OCI-LY7 (cell line): ENCODE data around the gene OTUB1. TPM values are rescaled to one million over a fixed set of nuclear protein-coding genes. Genes with fewer than 3 reads are reported as not detected.

ENCODE experiments used
- BruUV-seq: library from RNA; stranded (reverse); fragments of 400-500 nt; replicated peaks from 2 replicates; lab custom pipeline; 2021; lab: Mats Ljungman, UMichigan
- CTCF ChIA-PET: fragments of 300-600 bp; sonication (Branson Sonifier 250); formaldehyde crosslinking; loops from one replicate; lab custom pipeline; 2022; ENCODE audit warnings: antibody characterized with exemption; ENCODE audit not compliant: unreplicated experiment; lab: Charles Lee
- POLR2A ChIA-PET: fragments of 300-600 bp; sonication (Branson Sonifier 250); formaldehyde crosslinking; loops from one replicate; lab custom pipeline; 2022; ENCODE audit warnings: antibody characterized with exemption; lab: Charles Lee
- DNase-seq: peaks from one replicate; pipeline ENCODE4 v3.0.0-alpha.2; 2015; ENCODE audit warnings: low spot score
- H2AFZ ChIP-seq: fragments of 200-600 bp; sonication (generic), shearing (Covaris generic); 2 replicates; pipeline ENCODE4 v1.6.1; 2014; ENCODE audit warnings: mild to moderate bottlenecking, antibody characterized with exemption, low read length, moderate library complexity
- H3K27ac ChIP-seq: fragments of 200-600 bp; sonication (generic); 2 replicates; pipeline ENCODE4 v1.5.1; 2014; ENCODE audit warnings: mixed run types, low read depth, mild to moderate bottlenecking, moderate library complexity, low read length, inconsistent platforms; ENCODE audit not compliant: poor library complexity, severe bottlenecking
- H3K36me3 ChIP-seq: fragments of 200-600 bp; sonication (generic); 2 replicates; pipeline ENCODE4 v1.6.1; 2014; ENCODE audit warnings: mild to moderate bottlenecking, antibody characterized with exemption, low read length, moderate library complexity, mixed read lengths; ENCODE audit not compliant: insufficient read depth
- H3K4me1 ChIP-seq: fragments of 200-600 bp; sonication (generic); 2 replicates; pipeline ENCODE4 v1.5.1; 2014; ENCODE audit warnings: mild to moderate bottlenecking, low read length; ENCODE audit not compliant: insufficient read depth, poor library complexity, severe bottlenecking
- H3K4me2 ChIP-seq: fragments of 200-600 bp; sonication (generic); 2 replicates; pipeline ENCODE4 v1.6.1; 2014; ENCODE audit warnings: mild to moderate bottlenecking, low read length
- H3K4me3 ChIP-seq: fragments of 200-600 bp; sonication (generic); 2 replicates; pipeline ENCODE4 v1.5.1; 2014; ENCODE audit warnings: mild to moderate bottlenecking, low read depth, low read length; ENCODE audit not compliant: poor library complexity, severe bottlenecking
- H3K79me2 ChIP-seq: fragments of 200-600 bp; sonication (generic); 2 replicates; pipeline ENCODE4 v1.6.1; 2016; ENCODE audit warnings: low read depth, mild to moderate bottlenecking, low read length, moderate library complexity, mixed read lengths; ENCODE audit not compliant: insufficient read depth
- H3K9me2 ChIP-seq: fragments of 200-600 bp; sonication (generic); 2 replicates; pipeline ENCODE4 v1.6.1; 2016; ENCODE audit warnings: mild to moderate bottlenecking, low read length, mixed read lengths; ENCODE audit not compliant: insufficient read depth
- H3K9me3 ChIP-seq: fragments of 200-600 bp; sonication (generic); 2 replicates; pipeline ENCODE4 v1.6.1; 2014; ENCODE audit warnings: mild to moderate bottlenecking, mixed run types, low read length, mixed read lengths
- H4K20me1 ChIP-seq: fragments of 200-600 bp; sonication (generic); 2 replicates; pipeline ENCODE4 v1.6.1; 2014; ENCODE audit warnings: mild to moderate bottlenecking, antibody characterized with exemption, low read length, moderate library complexity, mixed read lengths; ENCODE audit not compliant: insufficient read depth
- EZH2phosphoT487 ChIP-seq: fragments of 200-600 bp; sonication (generic); IDR thresholded peaks from 2 replicates; pipeline ENCODE4 v1.6.1; 2018; ENCODE audit warnings: low read depth, borderline replicate concordance, mild to moderate bottlenecking, mixed run types, antibody characterized with exemption, low read length, moderate library complexity, mixed read lengths
- intact Hi-C: fragments of 100-400 bp; cut with micrococcal nuclease; formaldehyde crosslinking; loops from one replicate; pipeline ENCODE4 v1.10.0; 2022; ENCODE audit not compliant: unreplicated experiment
- total RNA-seq, 2 experiments: library from RNA; depleted of rRNA in 1 of 2; stranded (reverse); fragments of >200 nt in 1 of 2; shearing (Covaris generic) in 1 of 2; gene quantifications; 2 replicates each; pipeline ENCODE4 v1.2.3, GENCODE V29; 2014 to 2022
- TF ChIP-seq, protein P1 (sequence below): fragments of 200-600 bp; sonication (generic); conservative IDR thresholded peaks from 2 replicates; pipeline ENCODE4 v1.5.1; 2014; ENCODE audit warnings: mild to moderate bottlenecking, antibody characterized with exemption, low read length, moderate library complexity, mixed read lengths

The OTUB1 gene
- total RNA-seq, 2 experiments from 2014 or later: 72.4 to 88.1 TPM

- CTCF ChIA-PET: interaction anchor here (0.6 kb wide), 1 partner anchor 254 kb away, joined by 3 read pairs; no protein-coding TSS in a partner anchor
- H2AFZ ChIP-seq: no peak overlapping the region
Measured at GRCh38 chr11:64028398-64029115, 42.3 kb downstream of the OTUB1 start.

GRCh38 chr11:64029773-64030172, 43.5 kb downstream of the OTUB1 start:
- H3K27ac ChIP-seq: no peak overlapping the region
- H3K9me3 ChIP-seq: no peaks in the 10 kb centered on the region
- H3K9me2 ChIP-seq: no peaks in the 10 kb centered on the region
- H3K36me3 ChIP-seq: no peaks in the 10 kb centered on the region
- CTCF ChIA-PET: no interaction called here
- POLR2A ChIA-PET: no interaction called here
- no peak overlapping the region for H3K4me2 ChIP-seq
- peaks cover 15% of the 10 kb centered on the region for H3K4me1 ChIP-seq
- intact Hi-C loops: no loop called here
- no TSS peak for BruUV-seq
- no peak overlapping the region for H3K4me3 ChIP-seq
- H2AFZ ChIP-seq: no peak overlapping the region
- no peak for DNase-seq
- H4K20me1 ChIP-seq: no peaks in the 10 kb centered on the region
- TF ChIP-seq, protein P1, sequence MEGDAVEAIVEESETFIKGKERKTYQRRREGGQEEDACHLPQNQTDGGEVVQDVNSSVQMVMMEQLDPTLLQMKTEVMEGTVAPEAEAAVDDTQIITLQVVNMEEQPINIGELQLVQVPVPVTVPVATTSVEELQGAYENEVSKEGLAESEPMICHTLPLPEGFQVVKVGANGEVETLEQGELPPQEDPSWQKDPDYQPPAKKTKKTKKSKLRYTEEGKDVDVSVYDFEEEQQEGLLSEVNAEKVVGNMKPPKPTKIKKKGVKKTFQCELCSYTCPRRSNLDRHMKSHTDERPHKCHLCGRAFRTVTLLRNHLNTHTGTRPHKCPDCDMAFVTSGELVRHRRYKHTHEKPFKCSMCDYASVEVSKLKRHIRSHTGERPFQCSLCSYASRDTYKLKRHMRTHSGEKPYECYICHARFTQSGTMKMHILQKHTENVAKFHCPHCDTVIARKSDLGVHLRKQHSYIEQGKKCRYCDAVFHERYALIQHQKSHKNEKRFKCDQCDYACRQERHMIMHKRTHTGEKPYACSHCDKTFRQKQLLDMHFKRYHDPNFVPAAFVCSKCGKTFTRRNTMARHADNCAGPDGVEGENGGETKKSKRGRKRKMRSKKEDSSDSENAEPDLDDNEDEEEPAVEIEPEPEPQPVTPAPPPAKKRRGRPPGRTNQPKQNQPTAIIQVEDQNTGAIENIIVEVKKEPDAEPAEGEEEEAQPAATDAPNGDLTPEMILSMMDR: no peak
- TF ChIP-seq EZH2phosphoT487: no peak
- H3K79me2 ChIP-seq: no peaks in the 10 kb centered on the region

More at GRCh38 chr11:64028398-64029115, 42.3 kb downstream of the OTUB1 start:
- no TSS peak for BruUV-seq
- no peak overlapping the region for H3K4me3 ChIP-seq
- TF ChIP-seq, protein P1: no peak
- no peak for TF ChIP-seq EZH2phosphoT487
- POLR2A ChIA-PET: no interaction called here
- H4K20me1 ChIP-seq: no peaks in the 10 kb centered on the region
- intact Hi-C loops: no loop called here
- H3K79me2 ChIP-seq: no peaks in the 10 kb centered on the region
- peak; percentile 24 for DNase-seq
- peak overlapping the region; percentile 3; the same call in 1 of the 2 replicates for H3K4me2 ChIP-seq
- no peaks in the 10 kb centered on the region for H3K9me2 ChIP-seq
- peaks cover 15% of the 10 kb centered on the region for H3K4me1 ChIP-seq
- no peak overlapping the region for H3K27ac ChIP-seq
- no peaks in the 10 kb centered on the region for H3K36me3 ChIP-seq
- H3K9me3 ChIP-seq: no peaks in the 10 kb centered on the region

DNA sequence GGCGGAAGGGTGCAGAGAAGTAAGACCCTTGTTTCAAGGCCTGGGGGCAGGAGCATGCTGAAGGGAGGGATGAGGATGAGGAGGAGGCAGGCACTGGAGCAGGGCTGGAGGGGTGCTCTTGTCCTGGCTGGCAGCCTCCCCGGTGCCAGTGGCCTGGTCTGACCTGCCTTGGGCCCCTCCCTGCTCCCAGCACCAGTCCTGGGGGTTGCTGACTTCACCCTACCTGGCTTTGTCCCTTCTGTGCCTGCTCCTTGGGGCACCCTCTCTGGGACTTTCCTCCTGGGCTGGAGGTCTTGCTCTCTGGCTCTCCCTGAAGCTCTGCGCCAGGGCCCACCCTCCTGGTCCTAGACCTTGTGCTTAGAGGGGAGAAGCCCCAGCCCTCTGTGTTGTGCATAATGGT, 44.8 kb downstream of the OTUB1 start:
- BruUV-seq: no TSS peak
- DNase-seq: no peak

More for the DNA sequence above, 44.8 kb downstream of the OTUB1 start:
- H2AFZ ChIP-seq: no peak overlapping the region
- H3K9me3 ChIP-seq: no peaks in the 10 kb centered on the region
- no peak overlapping the region for H3K27ac ChIP-seq
- ChIA-PET POLR2A (interaction anchor here (0.6 to 1.3 kb wide), 2 partner anchors 8 to 122 kb away, joined by 3 read pairs; no protein-coding TSS in a partner anchor), CTCF (no interaction called here)
- TF ChIP-seq, protein P1: no peak
- TF ChIP-seq EZH2phosphoT487: no peak
- no peak overlapping the region for H3K4me2 ChIP-seq
- H3K4me3 ChIP-seq: no peak overlapping the region
- intact Hi-C loops: no loop called here
- no peaks in the 10 kb centered on the region for H3K9me2 ChIP-seq
- no peaks in the 10 kb centered on the region for H3K79me2 ChIP-seq
- H3K4me1 ChIP-seq: peaks cover 15% of the 10 kb centered on the region
- H3K36me3 ChIP-seq: no peaks in the 10 kb centered on the region
- H4K20me1 ChIP-seq: no peaks in the 10 kb centered on the region
